Cardiac fibroblast (primary cell): Measurements from ENCODE around the gene SASS6.

ENCODE experiments used
- DNase-seq, 2 donors: peaks; one replicate each; pipeline versions ENCODE4 v3.0.0 to v3.0.0-alpha.2; 2010; ENCODE audit warnings: low read depth in 2 of 2
- H3K4me3 ChIP-seq, 2 donors: replicated peaks in 1 of 2; 1 replicate in 1 of 2; 2 replicates in 1 of 2; pipeline ENCODE4 v1.5.1; 2011; ENCODE audit warnings: low read depth in 2 of 2, low read length in 2 of 2, mild to moderate bottlenecking in 2 of 2, moderate library complexity in 1 of 2
- TF ChIP-seq, protein P1 (sequence below): IDR thresholded peaks from one replicate; pipeline ENCODE4 v1.5.1; 2011; ENCODE audit warnings: low read depth, mild to moderate bottlenecking, low read length, inconsistent platforms

SASS6 gene

DNA sequence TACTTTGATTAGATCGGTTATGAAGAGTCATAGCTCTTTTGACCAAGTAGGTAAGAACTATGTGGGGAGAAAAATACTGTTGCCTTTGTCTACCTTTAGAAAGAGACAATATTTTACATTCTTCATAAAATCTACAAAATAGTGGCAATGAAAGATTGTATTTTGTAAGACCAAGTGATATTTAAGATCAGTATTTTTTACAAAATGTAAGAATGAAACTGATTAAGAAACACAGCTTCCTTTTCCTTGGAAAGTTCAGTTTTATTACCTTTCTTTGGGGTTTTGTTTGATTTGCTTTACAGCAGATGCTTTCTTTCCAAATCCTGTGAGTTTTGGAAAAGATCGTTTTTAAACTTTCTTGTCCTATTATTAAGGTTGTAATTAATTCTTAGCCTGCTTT is 93.1 kb downstream of the SASS6 start:
- DNase-seq = no peak
- H3K4me3 ChIP-seq = peak overlapping the region; percentile 85 to 89
- TF ChIP-seq, protein P1, sequence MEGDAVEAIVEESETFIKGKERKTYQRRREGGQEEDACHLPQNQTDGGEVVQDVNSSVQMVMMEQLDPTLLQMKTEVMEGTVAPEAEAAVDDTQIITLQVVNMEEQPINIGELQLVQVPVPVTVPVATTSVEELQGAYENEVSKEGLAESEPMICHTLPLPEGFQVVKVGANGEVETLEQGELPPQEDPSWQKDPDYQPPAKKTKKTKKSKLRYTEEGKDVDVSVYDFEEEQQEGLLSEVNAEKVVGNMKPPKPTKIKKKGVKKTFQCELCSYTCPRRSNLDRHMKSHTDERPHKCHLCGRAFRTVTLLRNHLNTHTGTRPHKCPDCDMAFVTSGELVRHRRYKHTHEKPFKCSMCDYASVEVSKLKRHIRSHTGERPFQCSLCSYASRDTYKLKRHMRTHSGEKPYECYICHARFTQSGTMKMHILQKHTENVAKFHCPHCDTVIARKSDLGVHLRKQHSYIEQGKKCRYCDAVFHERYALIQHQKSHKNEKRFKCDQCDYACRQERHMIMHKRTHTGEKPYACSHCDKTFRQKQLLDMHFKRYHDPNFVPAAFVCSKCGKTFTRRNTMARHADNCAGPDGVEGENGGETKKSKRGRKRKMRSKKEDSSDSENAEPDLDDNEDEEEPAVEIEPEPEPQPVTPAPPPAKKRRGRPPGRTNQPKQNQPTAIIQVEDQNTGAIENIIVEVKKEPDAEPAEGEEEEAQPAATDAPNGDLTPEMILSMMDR = no peak

DNA sequence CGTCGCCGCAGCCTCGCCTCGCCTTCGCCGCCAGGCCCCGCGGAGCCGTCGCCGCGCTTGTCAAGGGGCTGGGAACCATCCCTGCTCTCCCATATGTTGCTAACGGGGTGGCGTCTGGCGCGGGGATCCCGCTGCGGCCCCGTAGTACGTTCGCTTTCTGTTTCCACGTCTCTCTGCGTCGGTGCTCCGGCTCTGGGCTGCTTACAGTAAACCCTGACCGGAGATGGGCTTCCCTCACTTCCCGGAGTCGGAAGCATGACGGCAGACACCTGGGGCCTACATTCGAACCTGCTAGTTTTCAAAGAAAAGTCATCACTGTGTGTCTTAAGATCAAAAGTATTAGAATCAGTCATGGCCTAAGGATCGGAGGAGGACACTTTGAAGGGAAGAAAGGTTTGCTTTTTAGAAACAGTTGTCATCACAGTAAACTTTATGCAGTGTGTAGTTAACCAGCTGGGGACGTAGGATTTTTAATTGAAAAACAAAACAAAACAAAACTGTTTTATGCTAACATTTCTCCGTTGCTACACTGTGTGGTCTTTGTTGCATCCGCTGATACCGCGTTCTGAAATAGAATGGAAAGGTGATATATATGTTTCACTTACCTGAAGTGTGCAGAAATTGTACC is 94.0 kb downstream of the SASS6 start:
- peak overlapping the region; percentile 85 to 89 for H3K4me3 ChIP-seq
- peak; percentile 70 to 79 for DNase-seq
- TF ChIP-seq, protein P1 = no peak

DNA sequence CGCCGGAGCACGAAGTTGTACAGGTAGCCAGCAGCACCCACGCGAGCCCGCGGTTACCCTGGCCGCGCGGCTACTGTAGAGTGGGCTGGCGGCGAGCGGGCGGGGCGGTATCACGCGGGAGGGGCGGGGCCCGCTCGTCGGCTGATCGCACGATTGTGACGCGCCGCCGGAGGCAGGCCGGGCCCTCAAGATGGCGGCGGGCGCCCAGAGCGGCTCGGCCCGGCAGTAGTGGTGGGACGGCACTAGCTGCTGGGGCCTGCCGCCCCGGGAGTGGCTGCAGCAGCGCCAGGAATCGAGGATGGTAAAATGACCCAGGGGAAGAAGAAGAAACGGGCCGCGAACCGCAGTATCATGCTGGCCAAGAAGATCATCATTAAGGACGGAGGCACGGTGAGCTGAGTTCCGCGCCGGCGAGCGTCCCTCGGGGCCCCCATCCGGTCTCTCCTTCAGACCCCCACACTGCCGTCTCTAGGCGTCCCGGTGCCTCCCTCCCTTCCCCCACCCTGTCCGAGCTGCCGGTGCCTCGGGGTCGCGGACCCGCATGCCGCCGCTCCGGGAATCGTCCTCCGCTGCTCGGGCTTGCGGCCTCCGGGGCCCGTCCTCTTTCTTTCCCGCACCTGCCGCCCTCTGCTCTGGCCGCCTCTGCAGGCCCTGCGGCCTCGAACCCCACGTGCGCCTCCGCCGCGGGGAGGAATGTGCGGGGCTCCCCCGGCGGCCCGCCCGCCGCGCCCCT is 94.6 kb downstream of the SASS6 start:
- peak; percentile 84 to 91 for DNase-seq
- peak overlapping the region; percentile 85 to 89 for H3K4me3 ChIP-seq
- TF ChIP-seq, protein P1 = no peak

DNA sequence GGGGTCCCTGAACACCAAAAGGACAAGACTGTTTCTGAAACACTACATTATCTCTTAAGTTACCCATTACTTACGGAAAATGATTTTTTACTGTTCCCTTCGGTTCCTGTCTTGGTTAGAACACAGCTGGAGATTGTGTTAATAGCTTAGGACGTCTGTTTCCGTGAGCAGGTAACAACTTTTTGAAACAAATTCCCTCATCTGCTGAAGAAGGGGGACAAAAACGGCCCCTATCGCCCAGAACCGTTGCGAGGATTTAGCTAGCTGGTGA is 95.1 kb downstream of the SASS6 start:
- DNase-seq = no peak
- TF ChIP-seq, protein P1 = no peak
- H3K4me3 ChIP-seq = peak overlapping the region; percentile 85 to 89

DNA sequence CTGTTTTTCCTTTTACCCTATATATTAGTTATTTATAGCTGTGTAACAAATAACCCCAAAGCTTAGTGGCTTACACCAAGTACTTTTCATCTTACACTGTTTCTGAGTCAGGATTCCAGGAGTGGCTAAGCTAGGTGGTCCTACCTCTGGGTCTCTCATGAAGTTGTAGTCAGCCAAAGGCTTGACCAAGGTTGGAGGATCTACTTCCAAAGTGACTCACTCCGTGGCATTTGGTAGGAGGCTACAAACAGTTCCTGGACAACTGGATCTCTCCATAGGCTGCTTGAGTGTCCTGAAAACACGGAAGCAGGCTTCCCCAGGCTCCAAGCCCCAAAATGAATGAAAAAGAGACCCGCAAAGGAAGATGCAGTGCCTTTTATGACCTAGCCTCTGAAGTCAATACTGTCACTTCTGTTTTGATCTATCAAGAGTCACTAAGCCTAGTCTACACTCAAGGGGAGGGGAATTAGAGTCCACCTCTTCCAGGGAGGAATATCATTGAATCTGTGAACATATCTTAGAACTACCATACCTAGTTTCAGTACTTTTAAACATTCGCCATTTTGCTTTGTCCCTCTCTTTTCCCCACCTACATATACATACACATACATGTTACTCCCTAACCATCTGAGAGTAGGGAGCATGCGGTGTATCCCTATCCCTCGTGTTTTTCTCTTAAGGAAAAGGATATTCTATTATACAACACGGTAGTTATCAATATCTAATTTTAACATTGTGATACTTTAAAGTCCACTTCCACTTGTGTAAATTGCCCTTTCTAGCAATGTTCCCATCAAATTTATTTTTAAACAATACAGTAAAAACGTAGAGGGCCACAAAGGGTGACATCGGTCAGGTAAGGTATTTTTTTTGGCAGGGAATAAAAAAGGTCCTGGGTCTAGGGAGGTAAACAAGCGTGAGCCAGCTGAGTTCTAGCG is 95.7 kb downstream of the SASS6 start:
- peak; percentile 51 to 72 for DNase-seq
- TF ChIP-seq, protein P1 = no peak
- H3K4me3 ChIP-seq = peak overlapping the region; percentile 85 to 89

DNA sequence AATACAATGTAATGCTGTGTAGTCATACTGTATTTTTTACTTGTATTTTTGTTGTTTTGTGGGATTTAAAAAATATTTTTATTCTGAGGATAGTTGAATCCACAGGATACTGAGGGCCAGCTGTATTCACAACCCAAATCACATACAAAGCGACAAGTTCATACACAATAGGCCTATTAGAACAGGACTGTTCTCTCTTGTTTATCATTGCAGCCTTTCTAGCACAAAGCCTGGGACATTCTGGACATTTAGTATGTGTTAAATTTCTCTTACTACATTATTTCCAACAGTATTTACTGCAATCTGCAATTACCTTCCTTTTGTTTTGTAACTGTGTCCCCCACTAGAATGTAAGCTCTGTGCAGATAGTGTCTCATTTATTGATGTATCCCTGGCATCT is 97.5 kb downstream of the SASS6 start:
- DNase-seq = no peak
- no peak overlapping the region for H3K4me3 ChIP-seq
- TF ChIP-seq, protein P1 = no peak
